SIG-M5 (cell line): Measurements from ENCODE around the gene RYR2.

Experiments used
- DNase-seq: peaks from one replicate; lab custom pipeline; 2025; lab: John Stamatoyannopoulos, UW

Gene RYR2

DNA sequence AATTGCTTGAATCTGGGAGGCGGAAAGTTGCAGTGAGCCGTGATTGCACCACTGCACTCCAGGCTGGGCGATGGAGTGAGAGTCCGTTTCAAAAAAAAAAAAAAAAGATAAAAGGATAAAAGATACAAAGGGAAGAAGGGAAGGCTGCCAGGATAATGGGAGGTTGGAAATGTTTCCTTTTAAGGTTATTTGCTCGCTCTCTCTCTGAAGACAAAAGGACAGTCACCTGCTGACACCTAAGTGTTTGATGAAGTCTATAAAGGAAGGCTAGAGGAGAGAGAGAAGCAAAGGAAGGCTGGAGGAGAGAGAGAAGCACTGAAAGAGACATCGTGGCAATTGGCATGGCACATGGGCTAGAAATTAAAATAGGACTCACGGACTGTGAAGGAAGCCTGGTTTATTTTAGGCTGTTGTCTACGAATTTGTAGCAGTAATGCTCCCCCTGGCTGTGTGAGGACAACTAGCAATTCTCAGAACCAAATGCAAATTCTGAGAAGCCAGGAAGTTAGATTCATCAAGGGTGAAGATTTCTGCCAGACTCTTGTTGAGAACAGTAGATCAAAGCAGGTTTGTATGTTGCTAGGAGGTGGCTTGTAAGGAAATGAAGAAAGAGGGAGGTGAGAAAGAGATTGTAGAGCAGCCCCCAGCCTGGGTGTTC lies 694.5 kb downstream of the RYR2 start:
- DNase-seq = no peak

- DNase-seq = no peak
Measured at GRCh38 chr1:237737448-237737847, 695.5 kb downstream of the RYR2 start.

DNA sequence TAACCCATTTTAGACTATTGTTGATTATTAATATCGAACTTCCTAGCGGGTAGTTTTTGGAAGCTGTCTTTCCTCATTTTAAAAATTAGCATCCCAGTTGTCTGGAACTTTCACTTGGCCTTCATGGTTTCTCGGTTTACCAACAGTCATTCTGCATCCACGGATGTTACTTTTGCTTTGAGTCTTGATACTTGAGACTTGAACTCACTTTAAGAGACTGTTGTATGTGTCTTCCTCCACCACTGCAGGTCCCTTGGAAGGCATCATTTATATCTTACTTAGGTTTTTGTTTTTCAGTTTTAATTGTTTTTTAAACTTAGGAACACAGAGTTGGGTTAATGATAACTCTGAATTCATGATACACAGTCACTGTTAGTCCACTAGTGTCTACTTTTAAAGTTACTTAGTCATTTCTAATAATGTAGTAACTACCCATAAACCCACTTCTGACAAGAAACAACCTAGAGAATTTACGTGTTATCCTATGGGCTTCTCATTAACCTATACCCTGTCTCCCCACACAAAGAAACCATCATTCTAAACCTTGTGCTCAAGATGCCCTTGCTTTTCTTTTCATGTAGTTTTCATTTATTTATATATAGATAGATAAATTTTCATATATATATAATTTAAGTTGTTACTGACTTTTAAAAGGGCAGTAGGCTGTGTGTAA lies 696.1 kb downstream of the RYR2 start:
- no peak for DNase-seq

GRCh38 chr1:237740846-237741245 lies 698.9 kb downstream of the RYR2 start:
- DNase-seq = no peak

DNA sequence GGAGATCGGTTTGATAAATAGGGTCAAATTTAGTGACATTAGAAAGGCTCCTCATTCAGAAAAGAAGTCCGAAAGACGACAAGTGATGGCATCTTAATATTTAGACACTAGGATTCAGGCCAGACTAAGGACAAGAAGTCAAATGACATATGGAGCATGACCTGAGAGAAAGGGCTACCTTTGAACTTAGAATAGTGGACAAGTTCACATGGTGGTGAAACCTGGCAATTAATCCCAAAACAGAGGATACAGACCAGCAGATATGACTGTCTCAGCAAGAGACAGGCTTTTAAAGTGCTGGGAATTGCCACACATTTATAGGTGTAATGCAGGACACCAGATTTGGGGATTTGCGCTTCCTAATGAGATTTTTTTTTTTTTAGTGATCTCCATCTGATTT lies 703.6 kb downstream of the RYR2 start:
- DNase-seq = no peak

DNA sequence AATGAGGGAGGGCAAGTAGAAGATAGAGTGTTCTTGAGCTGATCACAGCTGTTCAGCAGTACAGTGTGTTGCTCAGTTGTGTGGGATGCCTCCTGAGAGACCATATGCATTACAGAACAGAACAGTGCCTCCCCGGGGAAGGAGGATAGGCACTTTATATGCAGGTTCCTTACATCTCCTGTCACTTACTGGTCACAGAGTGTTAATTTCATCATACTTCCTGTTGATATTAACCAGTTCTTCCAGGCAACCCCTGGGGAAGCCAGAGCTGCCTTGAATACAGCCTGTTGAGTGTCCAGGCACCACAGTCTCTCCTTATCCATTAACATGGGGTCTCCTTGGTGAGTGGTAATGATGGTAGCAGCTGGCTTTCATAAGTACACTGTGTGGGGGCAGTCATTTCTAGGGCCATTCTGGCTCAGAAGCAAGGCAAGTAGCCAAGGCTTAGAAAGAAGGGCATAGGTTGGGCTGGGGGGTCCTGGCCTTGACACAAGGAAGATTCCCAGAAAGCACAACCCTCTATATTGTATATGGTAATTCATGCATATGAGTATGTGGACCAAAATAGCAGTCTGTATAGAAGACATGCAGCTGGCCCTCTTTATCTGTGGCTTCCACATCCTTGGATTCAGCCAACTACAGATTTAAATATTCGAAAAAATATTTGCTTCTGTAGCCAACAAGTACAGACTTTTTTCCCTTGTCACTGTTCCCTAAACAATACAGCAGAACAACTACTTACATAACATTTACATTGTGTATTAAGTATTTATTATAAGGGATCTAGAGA lies 706.4 kb downstream of the RYR2 start:
- no peak for DNase-seq

DNA sequence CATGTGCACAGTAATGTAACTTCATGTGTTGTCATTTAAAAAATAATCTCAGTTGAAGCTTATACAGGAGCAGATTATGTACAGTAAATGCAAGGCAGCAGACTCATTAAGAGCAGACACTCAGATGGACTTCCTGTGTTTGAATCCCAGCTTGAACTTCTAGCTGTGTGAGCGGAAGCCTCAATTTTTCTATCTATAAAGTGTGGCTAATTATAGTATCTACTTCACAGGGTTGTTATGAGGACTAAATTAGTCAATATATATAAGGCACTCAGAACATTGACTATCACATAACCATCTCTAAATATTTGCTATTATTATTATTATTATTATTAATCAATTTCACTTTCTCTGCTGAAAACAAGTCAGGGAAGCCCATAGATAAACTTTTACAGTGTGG lies 707.1 kb downstream of the RYR2 start:
- no peak for DNase-seq

DNA sequence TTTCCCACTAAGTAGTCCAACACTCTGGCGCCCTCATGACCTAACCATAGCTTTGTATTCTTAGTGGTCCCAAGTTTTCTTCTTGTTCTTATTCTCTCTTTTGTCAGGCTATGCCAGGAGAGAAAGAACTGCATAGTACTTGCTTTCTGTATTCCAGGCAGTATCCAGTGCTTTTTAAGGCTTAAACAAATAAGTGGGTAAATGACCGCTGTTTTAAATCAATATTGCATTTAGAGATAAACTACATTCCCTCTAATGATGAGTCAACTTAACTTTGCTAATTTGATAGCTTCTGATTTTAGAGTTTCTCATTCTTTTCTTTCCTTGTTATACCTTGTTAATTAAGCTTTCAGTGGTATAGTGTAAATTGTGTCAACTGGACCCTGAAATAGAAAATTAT lies 709.1 kb downstream of the RYR2 start:
- no peak for DNase-seq

DNA sequence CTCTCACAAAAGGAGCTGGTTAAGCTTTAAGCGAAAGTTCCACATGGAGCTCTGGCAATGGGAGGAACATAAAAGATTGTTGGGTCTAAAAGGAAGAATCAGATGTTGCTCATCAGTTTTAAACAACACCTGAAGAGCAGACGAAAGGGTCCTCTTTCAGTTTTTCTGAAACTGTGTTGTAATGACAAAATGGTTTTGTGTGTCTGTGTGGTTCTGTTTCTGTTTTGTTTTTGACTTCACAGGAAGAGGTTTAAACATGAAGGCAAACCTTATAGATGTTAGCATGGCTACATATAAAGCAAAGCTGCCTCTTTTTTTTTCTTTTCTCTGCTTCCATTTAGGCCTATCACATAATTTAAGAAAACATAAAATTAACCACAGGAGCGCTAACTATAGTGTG lies 712.6 kb downstream of the RYR2 start:
- no peak for DNase-seq

DNA sequence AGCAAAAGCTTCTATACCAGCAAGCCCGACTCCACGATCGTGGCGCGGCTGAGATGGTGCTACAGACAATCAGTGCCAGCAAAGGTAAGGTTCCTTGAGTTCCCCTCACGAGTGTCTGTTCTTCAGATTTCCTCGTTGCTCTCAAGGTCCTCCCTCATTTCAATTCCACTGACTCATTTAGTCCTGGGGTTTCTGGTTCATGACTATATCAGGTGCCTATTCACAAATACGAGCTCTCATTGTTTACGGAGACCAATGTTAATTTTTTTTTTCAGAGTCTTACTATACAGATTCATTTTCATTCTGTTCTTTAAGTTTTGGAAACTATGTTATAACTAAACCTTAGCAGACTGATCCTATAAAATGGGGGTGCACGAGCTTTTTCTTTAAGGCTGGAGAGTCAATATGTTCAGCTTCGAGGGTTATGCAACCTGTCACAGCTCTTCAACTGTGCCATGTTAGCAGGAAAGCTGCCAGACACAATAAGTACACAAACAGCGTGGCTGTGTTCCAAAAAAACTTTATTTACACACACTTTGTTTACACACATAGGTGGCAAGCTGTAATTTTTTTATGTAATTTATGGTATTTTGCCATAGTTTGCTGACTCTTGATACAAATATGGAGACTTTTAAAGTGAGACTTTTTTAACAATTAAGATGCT lies 714.5 kb downstream of the RYR2 start:
- DNase-seq = no peak

DNA sequence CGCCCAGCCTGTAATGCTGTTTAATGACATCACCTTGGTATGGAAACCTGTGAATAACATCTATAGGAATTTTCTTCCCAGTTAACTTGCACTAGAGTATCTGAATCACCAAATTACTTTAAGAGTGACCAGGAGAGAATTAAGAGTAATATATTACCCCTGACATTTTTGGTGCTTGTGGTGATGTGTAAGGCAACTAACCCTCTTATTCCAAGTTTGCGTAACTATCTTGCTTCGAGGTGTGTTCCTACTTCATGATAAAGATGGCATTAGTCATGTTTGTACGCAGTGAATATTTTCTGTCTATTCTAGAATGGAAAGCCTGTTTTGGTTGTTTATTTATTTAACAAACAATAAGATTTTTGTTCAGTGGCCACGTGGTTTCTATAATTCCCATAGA lies 717.4 kb downstream of the RYR2 start:
- no peak for DNase-seq

DNA sequence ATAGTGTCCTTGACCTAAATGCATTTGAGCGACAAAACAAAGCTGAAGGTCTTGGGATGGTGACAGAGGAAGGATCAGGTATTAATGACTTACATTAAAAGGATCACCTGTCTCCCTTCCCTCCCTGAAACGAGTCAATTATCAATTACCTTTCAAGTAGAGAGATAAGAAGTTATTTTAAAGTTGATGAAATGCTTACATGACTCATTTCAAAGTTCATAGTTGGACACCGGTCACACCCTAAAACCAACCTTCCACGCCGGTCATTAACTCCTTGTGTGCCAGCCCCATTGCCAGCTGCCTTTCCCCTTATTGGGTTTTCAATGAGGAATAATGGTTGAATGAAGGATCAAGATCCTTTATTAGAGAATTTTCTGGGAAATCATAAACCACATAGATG lies 719.0 kb downstream of the RYR2 start:
- no peak for DNase-seq

DNA sequence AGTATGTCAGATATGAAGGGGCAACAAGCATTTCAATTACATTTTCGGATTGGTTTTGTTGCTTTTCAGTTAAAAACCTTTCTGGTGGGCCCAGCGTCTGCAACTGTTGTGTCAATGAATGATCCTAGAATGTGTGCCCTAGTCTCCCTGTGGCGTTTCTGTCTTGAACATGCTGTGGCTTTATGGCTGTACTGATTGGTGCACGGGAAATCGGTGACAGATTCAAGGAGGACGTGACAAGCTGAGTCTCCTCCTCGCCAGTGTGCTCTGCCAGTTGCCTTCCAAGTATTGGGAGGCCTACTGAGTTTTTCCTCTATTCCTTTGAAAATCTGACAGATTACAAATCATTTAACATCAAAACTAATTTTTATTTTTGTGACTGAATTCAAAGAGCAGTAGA lies 721.2 kb downstream of the RYR2 start:
- DNase-seq = no peak

GRCh38 chr1:237763751-237764150 lies 721.8 kb downstream of the RYR2 start:
- DNase-seq = no peak

DNA sequence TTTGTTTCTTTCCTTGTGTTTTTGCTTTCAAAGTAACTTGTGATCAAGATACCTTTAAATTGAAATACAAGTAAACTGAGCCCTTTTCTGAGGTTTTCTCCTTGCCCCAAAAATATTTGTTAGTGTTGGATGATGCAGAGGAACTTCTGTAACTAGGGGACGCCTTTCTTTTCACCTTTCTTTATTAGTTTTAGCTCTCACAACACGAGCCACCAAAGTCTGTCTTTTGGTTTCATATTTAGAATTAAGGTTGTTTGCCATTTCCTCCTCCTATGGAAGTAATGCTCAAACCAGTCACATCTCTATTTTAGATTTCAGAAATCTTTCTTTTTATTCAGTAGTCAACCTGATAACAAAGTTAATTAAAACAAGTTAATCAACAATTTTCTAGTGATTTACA lies 727.9 kb downstream of the RYR2 start:
- no peak for DNase-seq

DNA sequence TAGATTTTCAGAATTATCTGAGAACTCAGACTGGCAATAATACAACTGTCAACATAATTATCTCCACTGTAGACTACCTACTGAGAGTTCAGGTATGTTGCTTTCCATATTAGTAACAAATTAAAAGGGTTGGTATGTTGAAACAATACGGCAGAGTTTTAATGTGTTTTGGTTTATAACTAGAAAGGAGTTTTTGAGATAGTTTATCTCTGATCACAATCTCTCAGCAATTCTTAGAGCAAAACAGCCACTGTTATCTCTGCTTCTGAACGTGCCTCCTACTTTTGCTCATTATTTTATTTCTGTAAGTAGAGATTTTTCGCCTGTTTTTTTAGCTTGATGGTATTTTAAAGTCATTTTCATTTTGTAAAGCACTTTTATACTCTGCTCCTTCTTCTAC lies 730.0 kb downstream of the RYR2 start:
- no peak for DNase-seq

GRCh38 chr1:237774246-237774645 lies 732.3 kb downstream of the RYR2 start:
- no peak for DNase-seq

DNA sequence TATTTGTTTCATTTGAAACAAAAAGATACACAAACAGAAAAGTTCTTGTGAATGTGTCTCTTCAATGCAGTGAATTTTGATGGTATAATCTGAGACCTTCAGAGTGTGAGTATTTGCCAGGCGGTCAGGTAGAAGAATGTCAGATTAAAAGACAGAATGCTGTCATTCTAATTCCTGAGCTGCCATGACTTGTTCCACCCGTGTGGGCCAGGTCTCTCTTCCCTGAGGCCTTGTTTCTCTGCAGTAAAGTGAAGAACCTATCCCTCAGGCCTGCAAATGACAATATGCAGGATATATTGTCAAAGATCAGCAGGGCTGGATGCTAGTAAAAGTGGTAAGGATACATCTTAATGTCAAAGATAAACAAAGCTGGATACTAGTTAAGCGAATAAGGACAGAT lies 737.4 kb downstream of the RYR2 start:
- DNase-seq = no peak

DNA sequence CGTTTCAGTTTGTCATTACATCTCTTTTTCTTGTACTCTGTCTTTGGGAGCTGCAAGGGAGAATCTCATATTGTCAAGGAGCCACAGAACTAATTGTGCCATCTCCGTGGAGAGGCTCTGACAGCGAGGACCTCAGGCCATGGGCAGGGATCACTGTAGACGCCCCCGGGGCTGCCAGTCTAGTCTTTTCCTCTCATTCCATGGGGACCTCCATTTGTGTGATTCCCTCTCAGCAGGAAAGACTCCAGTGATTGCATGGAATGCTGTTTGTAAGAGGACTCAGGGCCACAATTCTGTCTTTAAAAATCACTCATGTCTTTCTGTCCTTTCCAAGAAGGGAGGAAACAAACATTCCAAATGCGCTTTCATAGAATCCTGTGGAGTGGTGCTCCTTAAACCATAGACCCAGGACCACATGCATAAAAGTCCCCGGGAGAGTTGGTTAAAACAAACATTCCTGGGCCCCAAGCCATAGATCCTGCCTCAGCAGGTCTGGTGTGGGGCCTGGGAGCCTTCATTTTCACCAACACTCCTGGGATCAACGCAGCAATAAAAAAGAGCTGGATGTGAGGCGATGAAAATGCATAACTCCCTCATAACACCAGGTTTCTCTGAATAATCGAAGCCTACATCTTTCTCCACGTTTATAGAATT lies 744.2 kb downstream of the RYR2 start:
- no peak for DNase-seq

GRCh38 chr1:237788069-237788468 lies 746.1 kb downstream of the RYR2 start:
- no peak for DNase-seq

- no peak for DNase-seq
Measured at GRCh38 chr1:237789619-237790018, 747.6 kb downstream of the RYR2 start.

DNA sequence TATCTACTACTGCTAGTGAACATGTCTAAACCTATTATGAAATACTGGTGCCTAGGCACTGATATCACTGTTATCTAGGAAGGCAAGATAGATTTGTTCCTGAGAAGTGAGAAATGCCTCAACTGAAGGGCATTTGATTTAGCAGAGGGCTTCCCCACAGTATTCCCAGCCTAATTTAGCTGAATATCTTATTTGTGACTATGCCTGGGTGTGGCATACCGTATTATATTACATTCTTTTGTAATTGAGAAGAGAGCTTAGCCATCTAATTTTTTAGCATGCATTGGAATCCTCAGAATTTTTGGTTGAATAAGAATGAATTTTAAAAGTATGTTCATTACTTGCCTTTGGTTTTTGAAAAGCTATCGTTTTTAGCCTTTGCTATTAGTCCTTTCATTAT lies 749.6 kb downstream of the RYR2 start:
- DNase-seq = no peak
